ENCODE data around the gene PSORS1C2.

Gene PSORS1C2

DNA sequence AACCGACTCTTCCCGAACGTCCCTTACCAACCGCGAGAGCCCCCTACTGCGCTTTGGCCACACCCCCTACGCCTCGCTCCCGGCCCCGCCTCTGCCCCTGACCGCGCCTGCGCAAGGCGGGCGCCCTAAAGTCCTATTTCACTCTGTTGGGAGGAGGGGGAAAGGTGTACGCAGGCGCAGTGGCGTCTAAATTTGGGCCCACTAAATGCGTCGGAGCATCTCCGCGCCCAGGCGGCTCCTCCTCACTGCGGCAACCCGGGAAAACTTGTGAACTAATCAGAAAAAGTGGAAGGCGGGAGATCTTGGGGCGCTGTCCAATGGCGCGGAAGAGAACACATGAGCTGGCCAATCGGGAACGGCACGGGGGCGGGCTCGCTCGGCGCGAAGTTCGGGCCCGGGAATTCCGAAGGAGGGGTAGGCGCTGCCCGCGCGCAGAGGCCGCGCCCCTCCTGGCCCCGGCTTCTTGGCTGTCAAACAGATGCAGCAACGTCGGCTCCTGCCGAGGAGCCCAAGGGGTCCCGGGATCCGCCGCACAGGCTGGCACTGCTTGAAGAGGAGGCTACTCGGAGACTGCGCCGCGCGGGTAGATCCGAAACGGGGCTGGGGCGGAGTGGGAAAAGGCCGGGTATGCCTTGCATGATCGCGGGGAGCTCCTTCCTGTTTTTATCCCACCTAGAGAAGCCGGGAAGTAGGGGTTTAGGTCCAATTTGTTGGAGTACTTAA is 19.4 kb upstream of the PSORS1C2 start, which contains the start of gene TCF19:
Gene TCF19 (plus strand): TSS at position 450 of the 723 bp plus-strand sequence. CDS start 881 bp downstream, outside the sequence.
- DNase-seq (ENCODE audit: low read depth in 1 of 2, low spot score in 1 of 2), result peak; percentile 95 to 99

DNA sequence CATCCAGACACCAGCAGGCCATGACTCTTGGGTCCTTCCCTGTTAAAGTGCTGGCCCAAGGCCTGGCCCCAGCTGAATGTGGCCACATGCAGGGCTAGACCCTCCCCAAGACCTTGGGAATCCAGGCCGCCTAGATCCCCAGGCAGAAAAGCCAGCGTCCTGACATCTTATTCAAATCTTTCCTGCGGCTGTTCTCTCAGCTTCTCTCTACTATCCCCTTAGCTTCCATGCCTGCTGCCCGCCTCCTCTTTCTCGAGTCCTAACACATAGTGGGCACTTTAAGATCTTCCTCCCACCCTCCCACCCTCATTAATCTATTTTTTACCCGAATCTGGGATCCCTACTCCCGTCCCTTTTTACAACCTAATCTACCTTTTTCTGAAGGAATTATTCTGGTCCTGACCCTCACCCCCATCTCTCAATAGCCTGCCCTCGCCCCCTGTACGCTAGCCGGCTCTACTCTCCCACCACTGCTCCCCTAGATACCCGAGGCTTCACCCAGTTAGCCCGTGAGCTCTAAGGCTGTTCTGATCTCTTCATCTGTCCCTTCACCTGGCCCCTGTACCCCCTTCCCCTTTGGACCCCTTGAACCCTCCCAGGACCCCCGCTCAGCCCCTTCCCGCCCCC is 18.8 kb upstream of the PSORS1C2 start, which contains the start of gene CCHCR1:
Gene CCHCR1 (minus strand): TSS at position 290 of the 627 bp plus-strand sequence. CDS start 202 bp downstream, at position 88.
- Histone ChIP-seq H3K27ac (replicated peaks) (peak within 1 kb of the TSS; percentile 72), H3K4me3 (replicated peaks; ENCODE audit: insufficient read depth, low read length) (peak within 1 kb of the TSS; percentile 88), H3K27me3 (ENCODE audit: insufficient read depth, poor library complexity, severe bottlenecking) (no peaks in the 10 kb centered on the region)
- no peak for DNase-seq (ENCODE audit: low read depth in 1 of 2, low spot score in 1 of 2)
- TF ChIP-seq, protein P1, sequence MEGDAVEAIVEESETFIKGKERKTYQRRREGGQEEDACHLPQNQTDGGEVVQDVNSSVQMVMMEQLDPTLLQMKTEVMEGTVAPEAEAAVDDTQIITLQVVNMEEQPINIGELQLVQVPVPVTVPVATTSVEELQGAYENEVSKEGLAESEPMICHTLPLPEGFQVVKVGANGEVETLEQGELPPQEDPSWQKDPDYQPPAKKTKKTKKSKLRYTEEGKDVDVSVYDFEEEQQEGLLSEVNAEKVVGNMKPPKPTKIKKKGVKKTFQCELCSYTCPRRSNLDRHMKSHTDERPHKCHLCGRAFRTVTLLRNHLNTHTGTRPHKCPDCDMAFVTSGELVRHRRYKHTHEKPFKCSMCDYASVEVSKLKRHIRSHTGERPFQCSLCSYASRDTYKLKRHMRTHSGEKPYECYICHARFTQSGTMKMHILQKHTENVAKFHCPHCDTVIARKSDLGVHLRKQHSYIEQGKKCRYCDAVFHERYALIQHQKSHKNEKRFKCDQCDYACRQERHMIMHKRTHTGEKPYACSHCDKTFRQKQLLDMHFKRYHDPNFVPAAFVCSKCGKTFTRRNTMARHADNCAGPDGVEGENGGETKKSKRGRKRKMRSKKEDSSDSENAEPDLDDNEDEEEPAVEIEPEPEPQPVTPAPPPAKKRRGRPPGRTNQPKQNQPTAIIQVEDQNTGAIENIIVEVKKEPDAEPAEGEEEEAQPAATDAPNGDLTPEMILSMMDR (IDR thresholded peaks at IDR 0.05; ENCODE audit: insufficient read depth, low read length), result no peak
- TF ChIP-seq, protein P2, sequence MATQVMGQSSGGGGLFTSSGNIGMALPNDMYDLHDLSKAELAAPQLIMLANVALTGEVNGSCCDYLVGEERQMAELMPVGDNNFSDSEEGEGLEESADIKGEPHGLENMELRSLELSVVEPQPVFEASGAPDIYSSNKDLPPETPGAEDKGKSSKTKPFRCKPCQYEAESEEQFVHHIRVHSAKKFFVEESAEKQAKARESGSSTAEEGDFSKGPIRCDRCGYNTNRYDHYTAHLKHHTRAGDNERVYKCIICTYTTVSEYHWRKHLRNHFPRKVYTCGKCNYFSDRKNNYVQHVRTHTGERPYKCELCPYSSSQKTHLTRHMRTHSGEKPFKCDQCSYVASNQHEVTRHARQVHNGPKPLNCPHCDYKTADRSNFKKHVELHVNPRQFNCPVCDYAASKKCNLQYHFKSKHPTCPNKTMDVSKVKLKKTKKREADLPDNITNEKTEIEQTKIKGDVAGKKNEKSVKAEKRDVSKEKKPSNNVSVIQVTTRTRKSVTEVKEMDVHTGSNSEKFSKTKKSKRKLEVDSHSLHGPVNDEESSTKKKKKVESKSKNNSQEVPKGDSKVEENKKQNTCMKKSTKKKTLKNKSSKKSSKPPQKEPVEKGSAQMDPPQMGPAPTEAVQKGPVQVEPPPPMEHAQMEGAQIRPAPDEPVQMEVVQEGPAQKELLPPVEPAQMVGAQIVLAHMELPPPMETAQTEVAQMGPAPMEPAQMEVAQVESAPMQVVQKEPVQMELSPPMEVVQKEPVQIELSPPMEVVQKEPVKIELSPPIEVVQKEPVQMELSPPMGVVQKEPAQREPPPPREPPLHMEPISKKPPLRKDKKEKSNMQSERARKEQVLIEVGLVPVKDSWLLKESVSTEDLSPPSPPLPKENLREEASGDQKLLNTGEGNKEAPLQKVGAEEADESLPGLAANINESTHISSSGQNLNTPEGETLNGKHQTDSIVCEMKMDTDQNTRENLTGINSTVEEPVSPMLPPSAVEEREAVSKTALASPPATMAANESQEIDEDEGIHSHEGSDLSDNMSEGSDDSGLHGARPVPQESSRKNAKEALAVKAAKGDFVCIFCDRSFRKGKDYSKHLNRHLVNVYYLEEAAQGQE (IDR thresholded peaks at IDR 0.05; ENCODE audit: insufficient replicate concordance, low read depth), result no peak
- TF ChIP-seq POLR2AphosphoS5 (IDR thresholded peaks at IDR 0.05; ENCODE audit: low read depth), result no peak
- TF ChIP-seq SPI1 (IDR thresholded peaks at IDR 0.05; ENCODE audit: borderline replicate concordance, low read depth), result no peak
- TF ChIP-seq GABPA (IDR thresholded peaks at IDR 0.05; ENCODE audit: low read depth), result no peak

More for the DNA sequence above, 19.4 kb upstream of the PSORS1C2 start, which contains the start of gene TCF19:
- Histone ChIP-seq H3K27ac (replicated peaks) (peak within 1 kb of the TSS; percentile 72), H3K4me3 (replicated peaks; ENCODE audit: insufficient read depth, low read length) (peak within 1 kb of the TSS; percentile 88), H3K27me3 (ENCODE audit: insufficient read depth, poor library complexity, severe bottlenecking) (no peaks in the 10 kb centered on the region)
- TF ChIP-seq POLR2AphosphoS5 (IDR thresholded peaks at IDR 0.05; ENCODE audit: low read depth), result no peak
- TF ChIP-seq GABPA (IDR thresholded peaks at IDR 0.05; ENCODE audit: low read depth), result no peak
- no peak for TF ChIP-seq SPI1 (IDR thresholded peaks at IDR 0.05; ENCODE audit: borderline replicate concordance, low read depth)
- TF ChIP-seq, protein P2 (IDR thresholded peaks at IDR 0.05; ENCODE audit: insufficient replicate concordance, low read depth), result no peak
- TF ChIP-seq, protein P1 (IDR thresholded peaks at IDR 0.05; ENCODE audit: insufficient read depth, low read length), result no peak

DNA sequence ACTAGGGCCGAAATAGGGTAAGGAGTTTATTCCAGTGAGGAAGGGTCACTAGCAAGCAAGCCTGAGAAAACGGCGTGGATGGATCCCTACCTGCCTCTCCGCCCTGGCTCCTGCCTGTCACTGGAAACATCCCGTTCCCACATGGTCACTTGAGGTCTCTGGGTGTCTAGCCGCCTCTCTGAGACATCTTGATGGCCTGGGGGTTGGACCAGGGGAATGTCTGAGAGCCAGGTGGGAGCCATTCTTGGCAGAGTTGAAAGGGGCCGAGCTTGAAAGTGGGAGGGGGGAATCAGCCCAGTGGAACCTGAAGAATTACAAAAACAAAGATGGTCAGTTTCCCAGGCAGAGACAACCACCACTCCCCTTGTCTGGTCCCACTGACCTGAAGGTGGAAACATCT is 17.8 kb upstream of the PSORS1C2 start:
- TF ChIP-seq, protein P1 (IDR thresholded peaks at IDR 0.05; ENCODE audit: insufficient read depth, low read length), result no peak
- TF ChIP-seq, protein P2 (IDR thresholded peaks at IDR 0.05; ENCODE audit: insufficient replicate concordance, low read depth), result no peak
- TF ChIP-seq SPI1 (IDR thresholded peaks at IDR 0.05; ENCODE audit: borderline replicate concordance, low read depth) (no peak), GABPA (IDR thresholded peaks at IDR 0.05; ENCODE audit: low read depth) (no peak), POLR2AphosphoS5 (IDR thresholded peaks at IDR 0.05; ENCODE audit: low read depth) (no peak)
- H3K27ac ChIP-seq (replicated peaks), result no peak overlapping the region

More for the DNA sequence above, 17.8 kb upstream of the PSORS1C2 start:
- Histone ChIP-seq H3K4me3 (replicated peaks; ENCODE audit: insufficient read depth, low read length) (no peak overlapping the region), H3K27me3 (ENCODE audit: insufficient read depth, poor library complexity, severe bottlenecking) (no peaks in the 10 kb centered on the region)
- DNase-seq (ENCODE audit: low read depth in 1 of 2, low spot score in 1 of 2), result no peak
